Measurements from ENCODE around the gene LHX8.
"Not testable (repeated sequence)": the region's sequence is repeated elsewhere in the genome, so short reads cannot be mapped to it uniquely, and the experiment has no call there.

Gene LHX8

DNA sequence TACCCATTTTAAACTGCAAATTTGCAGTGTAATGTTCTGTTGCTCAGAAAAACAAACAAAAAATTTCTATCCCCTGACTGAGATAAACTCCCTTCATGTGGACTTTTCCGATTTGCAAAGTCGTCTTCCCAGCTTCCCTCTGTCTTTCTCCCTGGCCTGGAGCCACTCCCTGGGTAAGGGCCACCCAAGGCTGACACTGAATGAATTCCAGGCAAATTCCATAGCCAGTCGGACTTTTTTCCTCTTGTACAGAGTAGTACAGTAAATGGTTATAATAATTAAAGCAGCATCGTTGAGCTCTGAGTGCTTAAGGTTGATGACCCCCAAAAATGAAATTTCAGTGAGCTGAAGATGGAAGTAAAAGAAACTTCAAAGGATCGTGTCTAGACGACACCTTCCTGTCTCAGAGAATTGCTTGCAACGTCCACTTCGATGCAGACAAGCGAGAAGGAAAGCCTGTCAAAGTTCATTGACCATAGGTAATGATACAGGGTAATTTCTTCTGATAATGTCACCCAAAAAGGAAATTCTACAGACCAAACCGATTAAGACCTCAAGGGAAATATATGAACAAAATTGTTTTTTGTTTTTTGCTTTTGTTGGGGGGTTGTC, 33.6 kb upstream of the LHX8 start:
- Histone ChIP-seq H3K9me3 (replicated peaks; ENCODE audit: insufficient read depth, low read length) (no peaks in the 10 kb centered on the region), H2AFZ (ENCODE audit: low read length) (no peak overlapping the region), H3F3A (ENCODE audit: insufficient read depth, low read length) (no peaks in the 10 kb centered on the region), H3K79me2 (ENCODE audit: low read length) (no peaks in the 10 kb centered on the region), H3K9me2 (replicated peaks; ENCODE audit: insufficient read depth, low read length) (no peaks in the 10 kb centered on the region), H4K20me1 (ENCODE audit: insufficient read depth, low read length) (no peaks in the 10 kb centered on the region), H3K4me2 (ENCODE audit: low read depth, low read length) (no peak overlapping the region), H3K4me1 (ENCODE audit: low read length) (0 out of 2 replicates have a peak, but pooled peaks cover 3% of the 10 kb centered on the region), H3K27ac (ENCODE audit: low read length) (no peak overlapping the region), H3K27me3 (replicated peaks; ENCODE audit: insufficient read depth, low read length) (no peaks in the 10 kb centered on the region), H3K36me3 (replicated peaks; ENCODE audit: insufficient read depth, low read length) (no peaks in the 10 kb centered on the region), H3K9ac (ENCODE audit: low read length) (no peak overlapping the region), H3K4me3 (ENCODE audit: low read length) (no peak overlapping the region)
- DNase-seq: no peak
- TF ChIP-seq EZH2phosphoT487 (IDR thresholded peaks at IDR 0.05; ENCODE audit: low read length) (no peak), EZH2 (optimal IDR thresholded peaks at IDR 0.05; ENCODE audit: low read depth, low read length) (no peak)
- TF ChIP-seq, protein P1, sequence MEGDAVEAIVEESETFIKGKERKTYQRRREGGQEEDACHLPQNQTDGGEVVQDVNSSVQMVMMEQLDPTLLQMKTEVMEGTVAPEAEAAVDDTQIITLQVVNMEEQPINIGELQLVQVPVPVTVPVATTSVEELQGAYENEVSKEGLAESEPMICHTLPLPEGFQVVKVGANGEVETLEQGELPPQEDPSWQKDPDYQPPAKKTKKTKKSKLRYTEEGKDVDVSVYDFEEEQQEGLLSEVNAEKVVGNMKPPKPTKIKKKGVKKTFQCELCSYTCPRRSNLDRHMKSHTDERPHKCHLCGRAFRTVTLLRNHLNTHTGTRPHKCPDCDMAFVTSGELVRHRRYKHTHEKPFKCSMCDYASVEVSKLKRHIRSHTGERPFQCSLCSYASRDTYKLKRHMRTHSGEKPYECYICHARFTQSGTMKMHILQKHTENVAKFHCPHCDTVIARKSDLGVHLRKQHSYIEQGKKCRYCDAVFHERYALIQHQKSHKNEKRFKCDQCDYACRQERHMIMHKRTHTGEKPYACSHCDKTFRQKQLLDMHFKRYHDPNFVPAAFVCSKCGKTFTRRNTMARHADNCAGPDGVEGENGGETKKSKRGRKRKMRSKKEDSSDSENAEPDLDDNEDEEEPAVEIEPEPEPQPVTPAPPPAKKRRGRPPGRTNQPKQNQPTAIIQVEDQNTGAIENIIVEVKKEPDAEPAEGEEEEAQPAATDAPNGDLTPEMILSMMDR (IDR thresholded peaks at IDR 0.05; ENCODE audit: low read length): no peak

DNA sequence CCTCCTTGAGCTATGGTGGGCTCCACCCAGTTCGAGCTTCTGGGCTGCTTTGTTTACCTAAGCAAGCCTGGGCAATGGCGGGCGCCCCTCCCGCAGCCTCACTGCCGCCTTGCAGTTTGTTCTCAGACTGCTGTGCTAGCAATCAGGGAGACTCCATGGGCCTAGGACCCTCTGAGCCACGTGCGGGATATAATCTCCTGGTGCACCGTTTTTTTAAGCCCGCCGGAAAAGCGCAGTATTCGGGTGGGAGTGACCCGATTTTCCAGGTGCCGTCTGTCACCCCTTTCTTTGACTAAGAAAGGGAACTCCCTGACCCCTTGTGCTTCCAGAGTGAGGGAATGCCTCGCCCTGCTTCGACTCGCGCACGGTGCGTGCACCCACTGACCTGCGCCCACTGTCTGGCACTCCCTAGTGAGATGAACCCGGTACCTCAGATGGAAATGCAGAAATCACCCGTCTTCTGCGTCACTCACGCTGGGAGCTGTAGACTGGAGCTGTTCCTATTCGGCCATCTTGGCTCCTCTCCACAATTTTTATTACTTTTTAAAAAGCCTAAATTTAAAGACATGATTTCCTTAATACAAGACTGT, 21.7 kb upstream of the LHX8 start:
- not testable (repeated sequence) for H3K4me1 ChIP-seq (ENCODE audit: low read length); H3K9me2 ChIP-seq (replicated peaks; ENCODE audit: insufficient read depth, low read length); H3K9ac ChIP-seq (ENCODE audit: low read length); H4K20me1 ChIP-seq (ENCODE audit: insufficient read depth, low read length); H3F3A ChIP-seq (ENCODE audit: insufficient read depth, low read length); H3K79me2 ChIP-seq (ENCODE audit: low read length); H3K36me3 ChIP-seq (replicated peaks; ENCODE audit: insufficient read depth, low read length); DNase-seq; H2AFZ ChIP-seq (ENCODE audit: low read length); H3K27me3 ChIP-seq (replicated peaks; ENCODE audit: insufficient read depth, low read length); H3K4me2 ChIP-seq (ENCODE audit: low read depth, low read length); H3K4me3 ChIP-seq (ENCODE audit: low read length); H3K9me3 ChIP-seq (replicated peaks; ENCODE audit: insufficient read depth, low read length); H3K27ac ChIP-seq (ENCODE audit: low read length)

DNA sequence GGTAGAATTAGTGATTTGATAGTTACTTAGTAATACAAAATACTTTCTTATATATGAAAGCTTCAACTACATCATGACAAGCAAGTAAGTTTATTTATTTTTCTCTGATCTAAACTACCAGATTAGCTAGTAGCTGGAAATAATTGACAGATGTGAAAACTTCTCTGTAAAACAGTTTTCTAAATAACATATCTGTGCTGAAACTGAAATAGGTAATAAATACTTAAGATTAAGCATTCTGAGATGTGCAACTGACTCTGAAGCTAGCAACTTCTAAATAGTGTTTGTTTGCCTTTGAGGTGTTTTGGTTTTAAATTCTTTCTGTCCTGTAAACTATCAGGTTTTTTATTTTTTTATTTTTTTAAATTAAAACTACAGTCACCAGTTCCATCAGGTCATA, 18.5 kb upstream of the LHX8 start:
- no peaks in the 10 kb centered on the region for H3K36me3 ChIP-seq (replicated peaks; ENCODE audit: insufficient read depth, low read length)
- H3K27ac ChIP-seq (ENCODE audit: low read length): no peak overlapping the region
- no peak for DNase-seq
- no peaks in the 10 kb centered on the region for H3F3A ChIP-seq (ENCODE audit: insufficient read depth, low read length)
- no peak overlapping the region for H2AFZ ChIP-seq (ENCODE audit: low read length)
- no peaks in the 10 kb centered on the region for H3K9me2 ChIP-seq (replicated peaks; ENCODE audit: insufficient read depth, low read length)
- no peaks in the 10 kb centered on the region for H3K79me2 ChIP-seq (ENCODE audit: low read length)
- TF ChIP-seq, protein P1 (IDR thresholded peaks at IDR 0.05; ENCODE audit: low read length): no peak
- TF ChIP-seq EZH2 (optimal IDR thresholded peaks at IDR 0.05; ENCODE audit: low read depth, low read length): no peak
- no peak for TF ChIP-seq EZH2phosphoT487 (IDR thresholded peaks at IDR 0.05; ENCODE audit: low read length)
- H3K9me3 ChIP-seq (replicated peaks; ENCODE audit: insufficient read depth, low read length): no peaks in the 10 kb centered on the region
- no peaks in the 10 kb centered on the region for H3K27me3 ChIP-seq (replicated peaks; ENCODE audit: insufficient read depth, low read length)
- H3K4me2 ChIP-seq (ENCODE audit: low read depth, low read length): no peak overlapping the region
- no peak overlapping the region for H3K4me3 ChIP-seq (ENCODE audit: low read length)
- no peak overlapping the region for H3K9ac ChIP-seq (ENCODE audit: low read length)
- H4K20me1 ChIP-seq (ENCODE audit: insufficient read depth, low read length): no peaks in the 10 kb centered on the region
- H3K4me1 ChIP-seq (ENCODE audit: low read length): no peaks in the 10 kb centered on the region

DNA sequence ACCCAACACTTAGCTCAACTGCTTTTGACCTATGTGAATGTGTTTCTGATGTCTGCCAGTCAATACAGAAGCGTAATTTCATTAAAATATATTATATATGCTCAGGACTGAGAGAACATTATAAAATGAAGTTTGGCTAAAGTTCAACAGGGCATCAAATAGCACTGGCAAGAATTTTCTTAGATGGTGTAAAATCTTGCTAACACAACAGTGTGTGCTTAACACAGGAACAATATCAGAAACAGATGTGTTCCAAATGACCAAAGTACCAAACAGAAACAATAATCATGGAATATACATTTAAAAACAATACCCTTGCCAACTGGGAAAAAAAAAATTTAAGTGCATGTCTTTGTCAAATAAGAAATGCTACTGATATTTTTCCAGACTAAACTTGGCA, 10.4 kb upstream of the LHX8 start:
- no peak for TF ChIP-seq EZH2 (optimal IDR thresholded peaks at IDR 0.05; ENCODE audit: low read depth, low read length)
- TF ChIP-seq, protein P1 (IDR thresholded peaks at IDR 0.05; ENCODE audit: low read length): no peak
- no peak for TF ChIP-seq EZH2phosphoT487 (IDR thresholded peaks at IDR 0.05; ENCODE audit: low read length)
- no peaks in the 10 kb centered on the region for H3K4me1 ChIP-seq (ENCODE audit: low read length)
- no peaks in the 10 kb centered on the region for H3K9me3 ChIP-seq (replicated peaks; ENCODE audit: insufficient read depth, low read length)
- no peaks in the 10 kb centered on the region for H3F3A ChIP-seq (ENCODE audit: insufficient read depth, low read length)
- H3K36me3 ChIP-seq (replicated peaks; ENCODE audit: insufficient read depth, low read length): no peaks in the 10 kb centered on the region
- H2AFZ ChIP-seq (ENCODE audit: low read length): no peak overlapping the region
- H3K27me3 ChIP-seq (replicated peaks; ENCODE audit: insufficient read depth, low read length): no peaks in the 10 kb centered on the region
- H3K27ac ChIP-seq (ENCODE audit: low read length): no peak overlapping the region
- H3K9ac ChIP-seq (ENCODE audit: low read length): no peak overlapping the region
- no peaks in the 10 kb centered on the region for H3K9me2 ChIP-seq (replicated peaks; ENCODE audit: insufficient read depth, low read length)
- H3K4me2 ChIP-seq (ENCODE audit: low read depth, low read length): no peak overlapping the region
- DNase-seq: no peak
- H3K79me2 ChIP-seq (ENCODE audit: low read length): no peaks in the 10 kb centered on the region
- H3K4me3 ChIP-seq (ENCODE audit: low read length): no peak overlapping the region
- no peaks in the 10 kb centered on the region for H4K20me1 ChIP-seq (ENCODE audit: insufficient read depth, low read length)

All from MM.1S (cell line).